ENCODE results near the gene BTNL2. TPM values are rescaled to one million over a fixed set of nuclear protein-coding genes. Genes with fewer than 3 reads are reported as not detected.

The BTNL2 gene
- total RNA-seq, 1 experiment from 2014 or later, result not detected

DNA sequence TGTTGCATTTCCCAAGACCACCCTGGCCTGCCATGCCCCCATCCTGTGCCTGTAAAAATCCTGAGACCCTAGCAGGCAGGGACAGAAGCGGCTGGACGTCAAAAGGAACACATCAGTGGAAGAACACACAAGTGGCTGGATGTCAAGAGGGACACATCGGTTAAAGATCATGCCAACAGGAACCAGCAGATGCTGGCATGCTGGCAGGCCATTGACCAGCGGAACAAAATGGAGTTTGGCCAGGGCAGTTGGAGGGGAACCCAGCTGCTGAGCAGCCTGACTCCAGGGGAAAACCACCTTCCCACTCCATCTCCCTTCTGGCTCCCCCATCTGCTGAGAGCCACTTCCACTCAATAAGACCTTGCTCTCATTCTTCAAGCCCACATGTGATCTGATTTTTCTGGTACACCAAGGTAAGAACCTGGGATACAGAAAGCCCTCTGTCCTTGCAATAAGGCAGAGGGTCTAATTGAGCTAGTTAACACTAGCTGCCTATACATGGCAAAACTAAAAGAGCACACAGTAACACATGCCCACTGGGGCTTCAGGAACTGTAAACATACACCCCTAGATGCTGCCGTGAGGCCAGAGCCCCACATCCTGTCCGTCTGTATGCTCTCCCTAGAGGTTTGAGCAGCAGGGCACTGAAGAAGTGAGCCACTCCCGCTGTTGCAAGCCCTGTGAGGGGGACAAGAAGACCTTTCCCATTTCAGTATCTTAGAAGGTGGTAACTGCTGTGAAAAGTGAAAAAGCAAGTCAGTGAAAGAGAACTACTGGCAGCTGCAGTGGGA is 31.0 kb downstream of the BTNL2 start:
- Histone ChIP-seq H2BK20ac (ENCODE audit: low read depth, low read length, poor library complexity, severe bottlenecking) (no peak overlapping the region), H2AFZ (ENCODE audit: low read length) (no peak overlapping the region), H4K20me1 (ENCODE audit: control insufficient read depth, insufficient read depth, insufficient read length) (no peaks in the 10 kb centered on the region), H2AK5ac (ENCODE audit: insufficient read length, low read length) (no peak overlapping the region), H3K14ac (ENCODE audit: insufficient read depth, low read length) (no peak overlapping the region), H3K79me1 (ENCODE audit: insufficient read depth, low read depth, low read length, poor library complexity, severe bottlenecking) (no peaks in the 10 kb centered on the region), H4K5ac (ENCODE audit: insufficient read length, low read depth, low read length) (no peak overlapping the region), H2BK12ac (ENCODE audit: insufficient read length, low read depth, low read length) (no peak overlapping the region), H2BK120ac (ENCODE audit: low read depth, low read length, poor library complexity, severe bottlenecking) (no peak overlapping the region), H3K56ac (ENCODE audit: insufficient read length, low read depth, low read length) (no peak overlapping the region), H4K91ac (ENCODE audit: insufficient read length, low read depth, low read length) (no peak overlapping the region), H4K8ac (replicated peaks; ENCODE audit: insufficient read length, low read depth, low read length) (no peak overlapping the region), H3K23ac (ENCODE audit: insufficient read length, low read depth, low read length) (no peak overlapping the region), H2BK15ac (ENCODE audit: low read depth, low read length) (no peak overlapping the region), H3K4ac (ENCODE audit: low read depth, low read length) (no peak overlapping the region), H3K79me2 (ENCODE audit: insufficient read depth, low read length) (no peaks in the 10 kb centered on the region), H3K27ac (ENCODE audit: insufficient read length, low read depth, low read length) (no peak overlapping the region), H3K27me3 (ENCODE audit: insufficient read depth, low read length) (no peaks in the 10 kb centered on the region), H2BK5ac (ENCODE audit: insufficient read length, low read length) (no peak overlapping the region), H3T11ph (ENCODE audit: low read length) (no peak overlapping the region), H3K23me2 (ENCODE audit: insufficient read length, low read depth, low read length, poor library complexity, severe bottlenecking) (no peaks in the 10 kb centered on the region), H3K9ac (ENCODE audit: extremely low read depth, insufficient read length, low read length) (no peak overlapping the region), H3K4me1 (ENCODE audit: insufficient read depth, low read length) (no peaks in the 10 kb centered on the region), H3K9me3 (ENCODE audit: control insufficient read depth, low read depth, low read length) (no peaks in the 10 kb centered on the region), H3K4me2 (ENCODE audit: insufficient read depth, insufficient read length, low read length) (no peak overlapping the region), H3K18ac (ENCODE audit: insufficient read length, low read depth, low read length) (no peak overlapping the region)
- Mint-ChIP-seq H3K36me3 (ENCODE audit: insufficient read depth in 1 of 3, low read depth in 3 of 3) (no peaks in the 10 kb centered on the region), H3K4me3 (no peak overlapping the region), H3K27me3 (ENCODE audit: low read depth) (no peaks in the 10 kb centered on the region), H3K4me1 (0 out of 4 replicates have a peak, but pooled peaks cover 0 to 3% of the 10 kb centered on the region in 2 experiments), H3K9me3 (no peaks in the 10 kb centered on the region), H3K27ac (no peak overlapping the region)
- TF ChIP-seq, protein P1, sequence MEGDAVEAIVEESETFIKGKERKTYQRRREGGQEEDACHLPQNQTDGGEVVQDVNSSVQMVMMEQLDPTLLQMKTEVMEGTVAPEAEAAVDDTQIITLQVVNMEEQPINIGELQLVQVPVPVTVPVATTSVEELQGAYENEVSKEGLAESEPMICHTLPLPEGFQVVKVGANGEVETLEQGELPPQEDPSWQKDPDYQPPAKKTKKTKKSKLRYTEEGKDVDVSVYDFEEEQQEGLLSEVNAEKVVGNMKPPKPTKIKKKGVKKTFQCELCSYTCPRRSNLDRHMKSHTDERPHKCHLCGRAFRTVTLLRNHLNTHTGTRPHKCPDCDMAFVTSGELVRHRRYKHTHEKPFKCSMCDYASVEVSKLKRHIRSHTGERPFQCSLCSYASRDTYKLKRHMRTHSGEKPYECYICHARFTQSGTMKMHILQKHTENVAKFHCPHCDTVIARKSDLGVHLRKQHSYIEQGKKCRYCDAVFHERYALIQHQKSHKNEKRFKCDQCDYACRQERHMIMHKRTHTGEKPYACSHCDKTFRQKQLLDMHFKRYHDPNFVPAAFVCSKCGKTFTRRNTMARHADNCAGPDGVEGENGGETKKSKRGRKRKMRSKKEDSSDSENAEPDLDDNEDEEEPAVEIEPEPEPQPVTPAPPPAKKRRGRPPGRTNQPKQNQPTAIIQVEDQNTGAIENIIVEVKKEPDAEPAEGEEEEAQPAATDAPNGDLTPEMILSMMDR (conservative IDR thresholded peaks at IDR 0.05), result no peak
- DNase-seq, result no peak
- no CpG with 5 or more reads among the region's 7 CpGs for WGBS (ENCODE audit: extremely low coverage, insufficient read length, low lambda C conversion rate)
